ENCODE data around the gene CLCA1.

GRCh38 chr1:86508583-86508969, 39.8 kb downstream of the CLCA1 start:
- no peak for TF ChIP-seq CTCF (IDR thresholded peaks at IDR 0.05; ENCODE audit: low read length)
- no peak for TF ChIP-seq EZH2 (IDR thresholded peaks at IDR 0.05; ENCODE audit: borderline replicate concordance, low read length)

Data from OCI-LY1 (cell line).